Measurements from ENCODE around the gene EPB41L4A.

GRCh38 chr5:112248623-112249022 lies 170.5 kb downstream of the EPB41L4A start:
- TF ChIP-seq, protein P1, sequence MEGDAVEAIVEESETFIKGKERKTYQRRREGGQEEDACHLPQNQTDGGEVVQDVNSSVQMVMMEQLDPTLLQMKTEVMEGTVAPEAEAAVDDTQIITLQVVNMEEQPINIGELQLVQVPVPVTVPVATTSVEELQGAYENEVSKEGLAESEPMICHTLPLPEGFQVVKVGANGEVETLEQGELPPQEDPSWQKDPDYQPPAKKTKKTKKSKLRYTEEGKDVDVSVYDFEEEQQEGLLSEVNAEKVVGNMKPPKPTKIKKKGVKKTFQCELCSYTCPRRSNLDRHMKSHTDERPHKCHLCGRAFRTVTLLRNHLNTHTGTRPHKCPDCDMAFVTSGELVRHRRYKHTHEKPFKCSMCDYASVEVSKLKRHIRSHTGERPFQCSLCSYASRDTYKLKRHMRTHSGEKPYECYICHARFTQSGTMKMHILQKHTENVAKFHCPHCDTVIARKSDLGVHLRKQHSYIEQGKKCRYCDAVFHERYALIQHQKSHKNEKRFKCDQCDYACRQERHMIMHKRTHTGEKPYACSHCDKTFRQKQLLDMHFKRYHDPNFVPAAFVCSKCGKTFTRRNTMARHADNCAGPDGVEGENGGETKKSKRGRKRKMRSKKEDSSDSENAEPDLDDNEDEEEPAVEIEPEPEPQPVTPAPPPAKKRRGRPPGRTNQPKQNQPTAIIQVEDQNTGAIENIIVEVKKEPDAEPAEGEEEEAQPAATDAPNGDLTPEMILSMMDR (IDR thresholded peaks at IDR 0.05) = no peak
- TF ChIP-seq POLR2A (IDR thresholded peaks at IDR 0.05) = no peak

Measured in stomach (tissue), 4 donors.